HG03432 (cell line): ENCODE results near the gene PTTG1IP.

Experiments
- ATAC-seq: cut with Tn5 transposase; IDR thresholded peaks from one replicate; pipeline ENCODE4 v1.9.1; 2021; ENCODE audit warnings: mild to moderate bottlenecking, moderate library complexity; ENCODE audit not compliant: unreplicated experiment

Gene PTTG1IP

DNA sequence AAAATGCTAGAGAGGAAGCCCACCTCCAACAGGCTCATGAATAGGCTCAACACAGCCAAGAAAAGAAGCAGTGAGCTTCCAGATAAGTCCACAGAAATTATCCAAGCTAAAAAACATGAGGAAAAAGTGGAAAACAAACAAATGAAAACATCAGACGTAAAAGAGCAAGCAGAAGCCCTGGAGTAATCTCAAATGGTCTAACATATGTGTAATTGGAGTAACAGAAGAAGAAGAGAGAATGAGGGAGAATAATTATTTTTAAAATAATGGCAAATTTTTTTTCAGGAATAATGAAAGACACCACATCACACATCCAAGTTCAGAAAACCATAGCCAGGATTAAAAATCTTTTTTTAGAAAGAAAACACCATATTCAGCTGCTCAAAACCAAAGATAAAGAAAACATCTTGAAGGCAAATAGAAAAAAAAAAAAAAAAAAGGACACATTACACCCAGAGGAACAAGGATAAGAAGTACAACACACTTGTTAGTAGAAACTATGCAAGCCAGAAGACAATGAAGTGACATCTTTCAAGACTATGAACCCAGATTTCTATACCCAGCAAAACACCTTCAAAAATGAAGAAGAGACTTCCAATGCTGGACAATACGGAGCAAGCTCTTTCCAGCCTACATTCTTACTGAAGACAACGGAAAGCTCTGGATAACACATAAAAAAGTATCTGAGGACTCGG is 45.0 kb downstream of the PTTG1IP start:
- ATAC-seq = no peak

DNA sequence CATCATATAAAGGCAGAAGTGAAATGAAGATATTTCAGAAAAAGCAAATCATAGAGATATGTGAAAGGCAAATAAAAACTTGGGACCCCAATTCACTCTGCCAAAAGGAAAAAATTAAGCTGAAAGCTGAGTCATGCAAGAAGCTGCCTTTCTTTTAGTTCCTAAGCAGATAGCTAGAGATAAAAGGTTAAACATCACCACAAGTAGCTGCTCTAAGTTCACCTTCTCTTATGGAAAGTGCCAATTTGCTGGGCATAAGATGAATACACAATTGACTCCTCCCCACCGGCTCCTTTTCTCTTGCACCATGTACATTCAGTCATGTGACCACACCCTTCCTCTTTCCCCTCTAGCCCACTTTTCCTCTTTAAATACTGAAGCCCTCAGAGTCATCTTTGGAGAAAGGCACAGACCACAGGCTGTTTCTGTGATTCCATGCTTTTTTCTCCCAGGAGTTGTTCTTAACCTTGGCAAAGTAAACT is 50.3 kb downstream of the PTTG1IP start:
- ATAC-seq = no peak

DNA sequence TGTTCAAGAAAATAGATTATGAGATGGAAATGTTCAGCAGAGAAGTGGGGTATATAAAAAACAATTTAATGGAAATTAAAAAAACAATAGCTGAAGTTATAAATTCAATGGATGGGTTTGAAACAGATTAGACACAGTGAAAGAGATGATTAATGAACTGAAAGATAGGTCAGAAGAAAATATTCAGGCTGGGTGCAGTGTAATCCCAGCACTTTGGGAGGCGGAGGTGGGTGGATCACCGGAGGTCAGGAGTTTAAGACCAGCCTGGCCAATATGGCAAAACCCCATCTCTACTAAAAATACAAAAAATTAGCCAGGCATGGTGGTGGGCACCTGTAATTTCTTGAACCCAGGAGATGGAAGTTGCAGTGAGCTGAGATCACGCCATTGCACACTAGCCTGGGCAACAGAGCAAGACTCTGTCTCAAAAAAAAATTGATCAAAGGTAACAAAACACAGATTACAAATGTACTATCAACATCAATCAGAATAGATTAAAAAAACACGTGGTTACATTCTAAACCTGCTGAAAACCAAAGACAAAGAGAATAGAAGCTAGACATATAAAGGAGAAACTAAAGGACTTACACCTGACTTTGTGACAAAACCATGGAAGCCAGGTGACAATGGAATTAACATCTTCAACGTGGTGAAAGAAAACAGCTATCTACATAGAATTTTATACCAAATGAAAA is 50.9 kb downstream of the PTTG1IP start:
- ATAC-seq = no peak

DNA sequence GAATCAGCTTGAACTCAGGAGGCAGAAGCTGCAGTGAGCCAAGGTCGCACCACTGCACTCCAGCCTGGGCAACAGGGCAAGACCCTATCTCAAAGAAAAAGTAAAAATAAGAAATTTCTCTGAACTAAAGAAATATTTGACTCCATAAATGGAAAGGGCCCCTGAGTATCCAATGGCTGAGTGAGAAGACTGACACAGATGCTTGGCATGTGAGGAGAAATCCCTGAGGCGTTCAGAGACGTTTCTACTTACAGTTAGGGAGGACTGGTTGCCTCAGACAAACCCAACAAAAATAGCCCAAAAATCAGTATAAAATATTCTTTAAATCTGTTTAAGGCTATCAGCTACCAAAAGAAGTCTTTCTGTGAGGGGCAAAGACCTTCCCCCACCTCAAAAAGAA is 52.6 kb downstream of the PTTG1IP start:
- ATAC-seq = no peak

DNA sequence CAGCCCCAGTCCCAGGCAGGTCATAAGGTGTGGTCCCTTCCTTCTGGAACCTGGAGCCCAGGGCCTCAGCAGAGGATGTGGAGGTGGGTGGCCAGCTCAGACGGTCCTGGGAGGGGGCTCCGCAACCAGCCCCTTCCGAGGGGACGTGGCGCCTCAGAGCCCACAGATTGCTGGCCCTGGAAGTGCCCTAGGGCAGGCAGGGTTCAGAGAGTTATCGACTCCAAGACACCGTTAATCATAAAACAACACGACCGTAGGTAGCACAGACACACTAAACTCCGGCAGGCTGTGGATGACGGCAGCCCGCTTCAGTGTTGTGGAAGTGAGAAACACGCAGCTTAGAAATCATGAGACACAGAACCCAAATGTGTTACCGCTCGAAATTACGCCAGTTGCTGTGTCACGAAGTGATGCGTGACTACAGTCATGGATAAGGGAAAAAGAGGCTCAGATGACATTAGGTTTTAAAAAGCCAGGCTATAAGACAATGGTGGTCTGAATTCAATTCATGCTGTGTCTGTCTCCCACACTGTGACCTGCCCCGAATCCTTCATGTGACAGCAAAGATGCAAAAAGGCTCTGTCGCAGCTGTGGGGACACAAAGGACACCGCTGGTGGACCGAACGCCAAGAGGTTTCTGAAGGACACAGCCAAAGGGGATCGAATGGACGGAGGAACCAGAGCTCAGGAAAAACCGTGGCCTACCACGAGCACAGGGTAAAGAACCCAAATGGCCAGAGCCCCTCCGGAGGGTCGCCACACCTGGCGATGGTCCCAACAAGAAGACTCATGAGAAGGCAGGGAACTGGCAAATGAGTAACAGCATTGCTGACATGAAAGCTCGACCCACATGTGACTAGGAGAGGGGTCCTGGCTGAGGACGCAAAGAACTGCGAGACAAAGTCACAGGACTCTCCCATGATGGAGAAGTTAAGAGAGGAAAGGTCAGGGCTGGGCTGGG is 53.9 kb downstream of the PTTG1IP start:
- ATAC-seq = no peak

DNA sequence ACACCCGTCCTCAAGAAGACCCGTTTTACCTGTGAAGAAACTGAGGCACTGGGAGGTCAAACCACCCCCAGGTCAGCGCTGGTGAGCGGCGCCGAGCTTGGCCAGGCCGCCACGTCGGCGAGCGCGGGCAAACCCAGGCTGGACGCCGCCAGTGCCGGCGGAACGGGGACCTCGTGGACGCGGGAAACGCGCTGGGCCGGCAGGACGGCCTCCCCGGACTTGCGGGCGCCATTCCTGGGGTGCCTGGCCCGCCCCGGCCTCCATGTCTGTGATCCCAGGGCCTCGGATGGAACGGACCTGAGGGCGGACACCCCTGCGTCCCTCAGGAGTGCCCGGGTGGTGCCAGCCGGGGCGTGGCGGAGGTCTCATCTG is 54.9 kb downstream of the PTTG1IP start:
- ATAC-seq = no peak

DNA sequence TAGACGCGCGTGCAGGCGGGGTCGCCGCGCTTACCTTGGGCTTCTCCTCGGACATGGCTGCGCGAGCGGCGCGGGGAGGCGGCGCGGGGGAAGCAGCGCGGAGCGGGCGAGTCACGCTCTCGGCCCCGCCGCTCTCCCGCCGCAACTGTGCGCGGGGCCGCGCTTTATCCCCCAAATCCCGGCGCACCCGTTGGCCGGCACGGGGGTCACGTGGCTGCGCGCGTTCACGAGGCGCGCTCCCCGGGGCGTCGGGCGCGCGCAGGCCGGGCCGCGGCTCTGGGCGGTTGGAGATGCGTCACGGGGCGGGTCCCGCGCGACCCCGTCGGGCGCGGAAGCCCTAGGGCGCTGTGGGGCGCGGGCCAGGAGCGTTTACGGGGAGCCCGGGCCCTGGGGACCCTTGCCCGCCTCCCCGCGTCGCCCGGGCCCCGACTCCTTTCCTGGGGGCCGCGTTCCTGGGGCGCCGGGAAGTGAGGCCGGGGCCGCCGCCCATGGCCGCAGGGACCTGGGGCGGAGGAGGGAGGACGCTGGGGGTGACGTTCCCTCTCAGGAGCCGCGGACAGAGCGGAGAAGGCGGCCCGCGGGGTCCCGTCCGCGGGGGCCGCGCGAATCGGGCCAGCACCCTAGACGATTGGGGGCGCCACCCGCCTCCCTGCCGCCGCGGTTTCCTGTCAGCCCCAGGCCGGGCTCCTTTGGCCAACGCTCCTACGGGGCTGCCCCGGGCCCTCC is 55.4 kb downstream of the PTTG1IP start, which contains the start of gene SUMO3:
Gene SUMO3 (minus strand): TSS at position 149 of the 726 bp plus-strand sequence. CDS start 94 bp downstream, at position 55.
- peak; percentile 64 for ATAC-seq

DNA sequence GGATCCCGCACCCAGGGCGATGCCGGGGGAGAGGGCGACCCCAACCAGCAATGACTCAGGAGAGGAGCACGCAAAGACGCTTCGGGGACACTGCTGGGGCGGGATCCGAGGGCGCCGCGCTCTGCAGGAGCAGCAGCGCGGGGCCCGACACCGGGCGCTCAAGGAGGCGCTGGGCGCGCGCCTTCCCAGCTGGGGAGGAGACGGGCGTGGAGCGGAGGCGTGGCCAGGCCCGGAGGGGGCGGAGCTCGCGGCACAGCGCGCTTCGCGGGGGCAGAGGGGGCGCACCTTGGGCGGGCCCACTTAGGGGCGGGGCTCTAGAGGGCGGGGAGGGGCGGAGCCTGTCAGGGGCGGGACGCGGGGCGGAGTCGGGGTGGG is 56.0 kb downstream of the PTTG1IP start:
- peak; percentile 71 for ATAC-seq

DNA sequence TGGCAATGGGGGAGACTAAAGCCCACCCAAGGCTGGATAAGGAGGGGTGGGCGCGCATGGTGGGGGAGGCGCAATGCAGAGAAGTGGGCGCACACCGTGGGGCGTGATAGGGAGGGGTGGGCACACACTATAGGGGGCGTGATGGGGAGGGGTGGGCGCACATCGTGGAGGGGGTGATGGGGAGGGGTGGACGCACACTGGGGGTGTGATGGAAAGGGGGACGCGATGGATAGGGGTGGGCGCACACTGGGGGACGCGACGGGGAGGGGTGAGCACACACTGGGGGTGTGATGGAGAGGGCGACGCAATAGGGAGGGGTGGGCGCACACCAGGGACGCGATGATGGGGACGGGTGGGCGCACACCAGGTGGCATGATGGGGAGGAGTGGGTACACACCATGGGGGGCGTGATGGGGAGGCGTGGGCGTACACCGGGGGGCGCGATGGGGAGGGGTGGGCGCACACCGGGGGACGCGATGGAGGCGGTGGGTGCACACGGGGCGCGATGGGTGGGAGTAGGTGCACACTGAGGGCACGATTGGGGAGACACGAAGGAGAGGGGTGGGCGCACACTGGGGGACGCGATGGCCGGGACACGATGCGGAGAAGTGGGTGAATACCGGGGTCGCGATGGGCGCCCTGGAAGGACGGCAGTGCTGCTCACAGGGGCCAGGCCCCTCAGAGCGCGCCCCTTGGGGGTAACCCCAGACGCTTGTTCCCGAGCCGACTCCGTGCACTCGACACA is 56.6 kb downstream of the PTTG1IP start:
- ATAC-seq = no peak

DNA sequence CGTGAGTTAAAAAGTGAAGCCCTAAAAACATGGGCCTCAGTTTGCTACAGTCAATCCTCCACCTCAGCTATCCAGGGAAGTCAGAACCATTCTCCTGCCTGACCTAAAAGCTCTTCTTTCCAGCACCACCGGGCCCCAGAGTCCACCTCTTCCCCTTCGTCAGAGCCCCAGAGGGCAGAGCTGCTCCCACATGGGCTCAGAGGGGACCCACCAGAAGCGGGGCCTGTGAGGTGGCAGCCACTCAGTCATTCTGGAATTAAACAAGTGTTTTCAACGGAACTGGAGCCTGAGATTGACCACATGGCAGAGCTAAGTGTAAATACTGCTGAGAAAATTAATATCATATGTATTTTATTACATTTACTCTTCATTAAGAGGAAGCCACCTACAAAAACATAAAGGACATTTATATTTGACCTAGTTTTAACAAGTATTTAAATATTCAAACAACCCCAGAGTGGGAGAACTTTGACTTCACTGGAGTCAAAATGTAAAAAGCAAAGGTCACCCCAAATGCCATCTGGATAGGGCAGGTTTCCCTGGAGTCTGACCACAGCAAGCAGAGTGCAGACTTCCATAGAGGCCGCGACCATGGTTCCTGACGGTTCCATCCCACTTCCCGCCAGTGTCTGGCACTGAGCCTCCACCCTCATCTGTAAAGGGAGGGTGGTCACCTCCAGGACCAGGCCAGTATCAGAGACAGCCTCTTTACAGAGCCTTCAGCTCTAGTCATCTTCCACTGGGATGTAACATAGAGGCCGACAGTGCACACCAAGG is 57.5 kb downstream of the PTTG1IP start:
- no peak for ATAC-seq

DNA sequence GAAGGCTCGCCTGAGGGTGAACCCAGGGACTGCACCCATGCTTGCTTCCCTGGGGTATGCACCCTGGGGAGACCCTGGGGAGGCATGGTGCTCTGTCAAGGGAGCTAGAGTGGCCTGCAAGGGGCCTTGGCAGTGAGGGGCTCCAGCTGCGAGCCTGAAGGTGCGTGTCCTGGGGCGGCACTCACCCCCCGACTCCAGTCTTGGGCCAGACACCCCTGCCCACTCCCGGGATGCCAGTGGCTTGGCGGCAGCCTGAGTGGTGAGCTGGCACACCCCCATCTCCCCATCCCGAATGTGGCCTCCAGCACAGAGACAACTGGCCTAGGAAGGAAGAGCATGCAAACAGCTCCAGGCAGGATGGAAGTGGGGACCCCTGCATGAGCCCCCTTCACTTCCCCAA is 58.3 kb downstream of the PTTG1IP start:
- no peak for ATAC-seq

DNA sequence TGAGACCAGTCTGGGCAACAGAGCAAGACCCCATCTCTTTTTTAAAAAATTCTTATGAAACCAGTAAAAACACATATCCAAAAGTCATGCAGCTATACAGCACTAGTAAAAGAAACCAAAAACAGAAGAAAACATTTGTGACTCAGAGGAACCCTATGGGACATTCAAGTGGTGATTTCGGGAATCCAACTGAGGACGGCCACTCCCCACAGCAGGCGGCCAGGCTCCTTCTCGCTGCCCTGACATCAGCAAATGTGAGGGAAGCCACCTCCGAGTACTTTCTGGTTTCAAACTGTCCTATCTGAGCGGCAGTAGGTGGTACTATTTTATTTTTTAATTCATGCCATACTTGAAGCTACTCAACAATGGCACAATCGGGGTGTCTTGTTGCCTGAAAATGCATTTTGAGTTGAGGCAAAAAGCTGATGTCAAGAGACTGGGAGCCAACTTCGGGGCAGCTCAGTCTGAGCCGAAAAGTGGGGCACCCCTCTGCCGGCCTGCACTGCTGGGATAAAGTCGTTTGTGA is 58.9 kb downstream of the PTTG1IP start:
- ATAC-seq = no peak

DNA sequence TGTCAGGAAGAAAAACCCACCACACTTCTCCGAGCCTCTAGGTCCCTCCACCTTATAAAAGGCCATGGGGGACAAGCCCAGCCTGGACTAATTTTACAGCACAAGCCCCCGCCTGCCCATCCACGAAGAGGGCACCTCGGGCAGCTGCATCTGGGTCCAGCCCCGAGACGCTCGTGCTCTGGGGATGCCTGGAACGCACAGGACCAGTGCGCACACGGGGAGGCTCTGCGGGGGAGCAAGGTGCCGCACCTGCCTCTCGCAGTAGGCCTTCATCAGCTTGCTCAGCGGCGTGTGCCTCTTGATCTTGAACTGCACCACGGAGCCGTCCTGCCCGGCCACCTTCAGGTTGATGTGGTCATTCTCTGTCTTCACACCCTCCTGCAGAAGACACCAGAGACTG is 59.8 kb downstream of the PTTG1IP start:
- no peak for ATAC-seq

DNA sequence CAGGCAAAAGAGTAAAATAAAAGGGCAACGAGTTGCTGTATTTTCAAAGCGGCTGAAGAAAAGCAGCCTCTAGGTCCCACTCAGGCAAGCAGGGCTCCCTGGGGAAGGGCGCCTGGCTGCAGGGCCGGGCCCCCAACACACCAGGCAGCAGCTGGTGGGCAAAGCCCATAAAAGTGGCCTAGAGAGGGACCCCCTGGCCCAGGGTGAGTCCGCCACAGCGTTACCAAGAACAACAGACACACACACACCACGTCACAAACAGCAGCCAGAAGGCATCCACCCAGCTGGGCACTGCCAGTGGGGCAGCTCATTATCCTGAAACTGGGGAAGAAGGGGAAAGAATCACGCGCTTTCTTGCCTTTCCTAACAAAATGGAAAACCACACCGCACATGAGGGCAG is 60.3 kb downstream of the PTTG1IP start:
- ATAC-seq = no peak

DNA sequence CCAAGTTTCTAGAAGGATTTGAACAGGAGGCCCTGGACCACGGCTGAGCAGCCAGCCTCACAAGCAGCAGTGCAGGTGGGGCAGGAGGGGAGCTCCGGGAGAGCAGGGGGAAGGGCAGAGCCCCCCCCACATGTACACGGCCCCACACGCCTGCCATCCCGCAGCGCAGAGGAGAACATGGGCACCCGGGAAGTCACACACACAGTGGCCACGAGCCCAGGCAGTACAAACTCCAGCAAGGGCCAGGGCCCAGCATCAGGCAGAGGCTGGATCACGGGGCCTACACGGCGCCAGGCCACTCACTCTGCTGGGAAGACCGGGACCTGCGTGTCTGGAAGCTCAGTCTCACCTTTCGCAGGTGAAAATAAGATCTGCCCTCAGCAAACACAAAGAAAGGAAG is 60.9 kb downstream of the PTTG1IP start:
- no peak for ATAC-seq

DNA sequence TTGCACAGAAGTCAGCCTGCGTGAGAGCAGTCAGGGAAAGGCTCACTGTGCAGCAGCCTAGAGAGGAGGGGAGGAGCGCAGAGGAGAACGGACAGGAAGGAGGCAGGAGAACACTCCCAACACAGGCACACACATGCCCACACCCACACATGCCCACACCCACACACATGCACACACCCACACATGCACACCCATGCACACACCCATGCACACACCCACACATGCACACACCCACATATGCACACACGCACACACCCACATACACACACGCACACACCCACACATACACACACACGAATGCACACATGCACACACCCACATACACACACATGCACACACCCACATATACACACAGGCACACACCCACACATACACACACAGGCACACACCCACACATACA is 62.7 kb downstream of the PTTG1IP start:
- ATAC-seq = no peak

DNA sequence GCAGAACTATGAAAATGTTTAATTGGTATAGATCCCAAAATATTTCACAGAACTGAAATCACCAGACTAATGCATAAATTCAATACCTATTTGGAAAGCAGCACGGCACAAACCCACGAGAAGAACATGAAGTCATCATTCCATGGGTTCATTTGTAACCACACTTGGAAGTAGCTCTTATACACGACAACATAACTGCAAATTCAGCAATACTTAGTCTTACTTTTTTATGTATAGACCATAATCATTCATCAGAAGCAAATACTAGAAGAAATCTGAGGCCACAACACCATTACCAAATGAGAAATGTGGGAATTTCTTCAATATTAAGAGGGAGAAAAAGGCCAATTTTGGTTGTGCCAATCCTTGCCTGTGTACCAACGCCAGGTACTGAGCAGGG is 67.6 kb downstream of the PTTG1IP start:
- ATAC-seq = no peak

DNA sequence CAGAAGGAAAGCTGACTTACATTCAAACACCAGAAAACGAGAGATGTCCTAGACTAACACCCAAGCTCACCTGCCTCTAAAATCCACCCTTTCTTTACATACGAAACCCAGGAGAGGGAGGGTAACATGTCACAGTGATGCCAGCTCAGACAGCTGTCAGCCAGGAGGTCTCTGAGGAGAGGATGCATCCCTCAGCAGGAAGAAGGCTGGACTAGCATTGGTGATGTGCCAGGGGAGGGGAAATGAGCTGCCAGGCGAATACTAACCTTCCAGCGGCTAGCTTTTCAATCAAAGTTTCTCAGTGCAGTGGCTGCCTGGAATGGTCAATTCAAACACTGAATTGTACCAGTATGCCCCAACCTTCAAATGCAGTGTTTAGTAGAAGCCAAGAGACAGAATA is 68.3 kb downstream of the PTTG1IP start:
- ATAC-seq = no peak

DNA sequence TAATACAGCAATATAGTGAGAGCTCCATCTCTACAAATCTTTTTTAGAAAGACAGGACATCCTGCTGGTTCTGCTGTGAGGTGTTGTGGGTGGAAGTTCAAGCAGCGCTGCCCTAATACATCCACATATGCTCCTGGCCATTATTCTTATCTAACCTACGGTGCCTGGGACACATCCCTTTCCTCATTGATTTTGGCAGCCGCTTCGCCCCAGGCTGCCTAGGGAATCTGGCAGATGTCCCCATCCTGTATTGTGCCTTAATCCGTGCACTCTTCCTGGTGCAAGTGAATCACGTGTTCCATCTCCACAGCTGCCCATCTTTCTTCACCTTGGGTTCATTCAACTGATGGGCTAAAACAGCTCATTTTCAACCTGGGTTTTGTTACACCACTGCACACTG is 68.7 kb downstream of the PTTG1IP start:
- no peak for ATAC-seq
